Kidney epithelial cell (primary cell): ENCODE data around the gene COLGALT1. TPM values are rescaled to one million over a fixed set of nuclear protein-coding genes. Genes with fewer than 3 reads are reported as not detected.

Experiments used
- DNase-seq: peaks from one replicate; pipeline ENCODE4 v3.0.0-alpha.2; 2010; ENCODE audit warnings: low read depth
- H3K27me3 ChIP-seq: 2 replicates; pipeline ENCODE4 v1.6.0; 2011; ENCODE audit warnings: low read length; ENCODE audit not compliant: control insufficient read depth, insufficient read depth
- H3K36me3 ChIP-seq: 2 replicates; pipeline ENCODE4 v1.5.1; 2011; ENCODE audit warnings: low read length; ENCODE audit not compliant: control insufficient read depth, insufficient read depth
- H3K4me3 ChIP-seq: 2 replicates; pipeline ENCODE4 v1.5.1; 2011; ENCODE audit warnings: low read depth, mild to moderate bottlenecking, control low read depth, low read length
- total RNA-seq: library from RNA; depleted of rRNA; stranded (reverse); fragments of >200 nt; gene quantifications from 2 replicates; pipeline ENCODE4 v1.2.3, GENCODE V29; 2015
- TF ChIP-seq, protein P1 (sequence below): IDR thresholded peaks from 2 replicates; pipeline ENCODE4 v1.5.1; 2011; ENCODE audit warnings: mild to moderate bottlenecking, moderate library complexity, low read length, control low read depth, inconsistent platforms; ENCODE audit not compliant: insufficient read depth, poor library complexity, severe bottlenecking

Gene COLGALT1
- total RNA-seq, 1 donor from 2014 or later = 68.4 TPM

DNA sequence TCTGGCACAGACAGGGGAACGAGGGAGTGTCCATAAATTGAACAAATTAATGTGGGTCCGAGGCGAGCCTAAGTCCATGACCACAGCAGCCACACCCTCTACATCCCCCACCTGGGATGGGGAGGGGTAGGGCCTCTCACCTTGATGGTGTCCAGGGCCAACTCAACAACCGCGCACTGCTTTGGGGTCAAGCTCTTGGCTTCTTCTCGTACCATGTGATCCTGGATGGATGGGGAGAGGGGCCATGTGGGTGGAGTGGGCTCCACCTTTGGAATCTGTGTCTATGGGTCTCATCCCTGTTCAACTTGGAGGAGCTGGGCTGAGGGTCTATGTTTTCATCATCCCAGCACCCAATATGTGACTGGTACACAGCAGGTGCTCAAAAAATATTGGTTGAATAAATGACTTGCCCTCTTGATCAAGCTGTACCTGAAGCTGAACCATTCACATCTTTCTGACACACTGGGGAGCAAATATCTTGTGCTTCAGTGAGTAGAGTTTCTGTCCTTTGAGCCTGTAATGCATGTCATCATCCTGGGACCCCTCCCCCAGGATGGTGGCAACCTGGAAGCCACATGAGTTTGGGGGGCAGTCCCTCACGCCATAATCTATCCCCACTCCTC lies 62.9 kb downstream of the COLGALT1 start:
- no peak for DNase-seq
- H3K4me3 ChIP-seq = no peak overlapping the region
- H3K27me3 ChIP-seq = peaks cover 18% of the 10 kb centered on the region
- TF ChIP-seq, protein P1, sequence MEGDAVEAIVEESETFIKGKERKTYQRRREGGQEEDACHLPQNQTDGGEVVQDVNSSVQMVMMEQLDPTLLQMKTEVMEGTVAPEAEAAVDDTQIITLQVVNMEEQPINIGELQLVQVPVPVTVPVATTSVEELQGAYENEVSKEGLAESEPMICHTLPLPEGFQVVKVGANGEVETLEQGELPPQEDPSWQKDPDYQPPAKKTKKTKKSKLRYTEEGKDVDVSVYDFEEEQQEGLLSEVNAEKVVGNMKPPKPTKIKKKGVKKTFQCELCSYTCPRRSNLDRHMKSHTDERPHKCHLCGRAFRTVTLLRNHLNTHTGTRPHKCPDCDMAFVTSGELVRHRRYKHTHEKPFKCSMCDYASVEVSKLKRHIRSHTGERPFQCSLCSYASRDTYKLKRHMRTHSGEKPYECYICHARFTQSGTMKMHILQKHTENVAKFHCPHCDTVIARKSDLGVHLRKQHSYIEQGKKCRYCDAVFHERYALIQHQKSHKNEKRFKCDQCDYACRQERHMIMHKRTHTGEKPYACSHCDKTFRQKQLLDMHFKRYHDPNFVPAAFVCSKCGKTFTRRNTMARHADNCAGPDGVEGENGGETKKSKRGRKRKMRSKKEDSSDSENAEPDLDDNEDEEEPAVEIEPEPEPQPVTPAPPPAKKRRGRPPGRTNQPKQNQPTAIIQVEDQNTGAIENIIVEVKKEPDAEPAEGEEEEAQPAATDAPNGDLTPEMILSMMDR = no peak
- H3K36me3 ChIP-seq = no peaks in the 10 kb centered on the region

DNA sequence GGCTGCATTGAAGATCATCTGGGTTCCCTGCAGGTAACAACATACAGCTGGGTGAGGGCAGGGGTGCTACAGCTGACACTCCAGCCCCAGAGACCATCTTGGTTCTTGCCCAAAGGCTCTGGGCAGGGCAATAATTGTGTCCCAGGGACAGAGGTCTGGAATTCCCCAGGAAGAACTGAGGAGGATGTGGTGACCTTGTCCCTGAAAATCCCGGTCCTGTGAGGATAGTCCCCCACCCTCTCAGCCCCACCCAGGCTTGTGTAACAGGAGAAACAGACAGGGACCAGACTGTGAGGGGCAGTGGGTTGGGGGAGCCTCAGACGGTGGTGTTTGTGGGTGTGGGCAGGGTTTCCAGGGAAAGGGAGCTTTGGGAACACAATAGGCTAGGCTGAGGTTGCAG lies 63.5 kb downstream of the COLGALT1 start:
- Histone ChIP-seq H3K36me3 (no peaks in the 10 kb centered on the region), H3K27me3 (peaks cover 18% of the 10 kb centered on the region), H3K4me3 (no peak overlapping the region)
- no peak for DNase-seq
- TF ChIP-seq, protein P1 = no peak

DNA sequence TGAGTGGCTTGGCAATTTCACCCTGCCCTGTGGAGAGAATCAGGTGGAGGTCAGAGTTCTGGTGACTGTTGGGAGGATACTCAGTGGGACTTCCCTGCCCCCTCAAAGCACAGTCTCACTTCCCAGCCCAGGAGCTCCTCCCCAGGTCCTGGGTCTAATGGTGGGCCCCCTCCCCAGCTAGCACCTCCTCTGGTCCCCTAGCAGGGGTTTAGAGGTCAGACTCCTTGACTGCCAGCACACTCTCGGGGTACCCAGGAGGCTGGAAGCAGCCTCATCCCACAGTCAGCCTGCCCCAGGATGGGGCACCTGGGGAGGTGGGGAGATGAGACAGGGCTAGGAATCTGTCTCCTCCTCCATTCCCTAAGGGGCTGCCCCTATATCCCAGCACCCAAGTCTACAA lies 65.2 kb downstream of the COLGALT1 start:
- H3K27me3 ChIP-seq = peaks cover 15% of the 10 kb centered on the region

DNA sequence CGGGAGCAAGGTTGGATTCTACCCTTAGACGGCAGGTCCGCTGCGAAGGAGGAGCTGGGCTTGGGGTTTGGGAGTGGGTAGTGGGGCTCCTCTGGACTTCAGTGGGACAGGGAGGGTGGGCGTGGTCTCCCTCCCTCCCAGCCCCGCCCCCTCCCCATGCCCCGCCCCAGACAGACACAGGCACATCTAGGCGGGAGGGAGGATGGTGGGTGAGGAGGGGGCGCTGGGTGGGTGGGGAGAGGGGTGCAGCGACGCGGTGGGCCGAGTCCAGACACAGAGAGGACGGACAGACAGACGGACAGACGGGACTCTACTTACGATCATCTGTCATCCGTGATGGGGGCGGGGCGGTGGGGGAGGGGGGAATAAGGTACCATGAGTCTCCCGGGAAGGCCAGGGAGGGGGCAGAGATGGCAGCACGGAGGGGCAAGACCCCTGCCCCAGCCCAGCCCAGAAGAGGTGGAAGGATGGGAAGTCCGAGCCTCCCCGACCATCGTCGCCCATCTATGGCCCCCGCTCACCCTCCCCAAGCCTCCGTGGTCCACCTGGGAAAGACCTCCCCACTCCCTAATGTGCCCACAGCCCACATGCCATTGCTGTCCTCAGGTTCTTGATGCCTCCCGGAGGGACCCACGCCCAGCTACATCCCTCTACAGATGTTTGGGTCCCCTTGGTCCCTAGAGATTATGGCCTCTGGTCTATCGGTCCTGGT lies 67.9 kb downstream of the COLGALT1 start:
- H3K27me3 ChIP-seq = peaks cover under 1% of the 10 kb centered on the region
- H3K4me3 ChIP-seq = no peak overlapping the region
- H3K36me3 ChIP-seq = no peaks in the 10 kb centered on the region
- TF ChIP-seq, protein P1 = no peak
- DNase-seq = no peak

More for the DNA sequence above, 65.2 kb downstream of the COLGALT1 start:
- no peak for DNase-seq
- Histone ChIP-seq H3K4me3 (no peak overlapping the region), H3K36me3 (no peaks in the 10 kb centered on the region)
- TF ChIP-seq, protein P1 = no peak

DNA sequence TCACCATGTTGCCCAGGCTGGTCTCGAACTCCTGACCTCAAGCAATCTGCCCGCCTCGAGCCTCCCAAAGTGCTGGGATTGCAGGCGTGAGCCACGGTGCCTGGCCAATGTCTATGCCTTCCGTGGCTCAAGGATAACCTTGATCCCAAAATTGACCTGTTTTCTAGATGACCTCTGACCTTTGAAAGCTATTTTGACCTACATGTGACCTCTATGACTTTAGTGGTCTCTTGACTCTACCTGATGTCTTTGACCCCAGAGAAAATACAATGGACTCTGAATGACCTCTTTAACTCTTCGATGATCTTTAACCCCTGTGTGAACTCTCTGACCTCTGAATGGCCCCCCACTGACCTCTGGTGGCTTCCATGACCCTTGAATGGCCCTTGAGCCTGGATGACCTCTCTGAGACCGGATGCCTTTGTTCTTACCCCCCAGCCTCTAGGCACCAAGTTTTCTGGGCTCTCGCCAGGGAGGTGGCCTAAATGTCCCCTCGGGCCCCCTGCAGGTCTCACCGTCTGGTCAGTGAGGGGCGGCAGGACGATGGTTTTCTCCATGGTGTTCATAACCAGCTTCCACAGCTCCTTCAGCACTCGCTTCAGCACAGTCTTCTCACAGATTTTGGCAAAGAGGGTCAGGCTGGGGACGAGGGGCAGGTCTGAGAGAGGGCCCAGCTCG lies 69.0 kb downstream of the COLGALT1 start:
- TF ChIP-seq, protein P1 = no peak
- Histone ChIP-seq H3K36me3 (no peaks in the 10 kb centered on the region), H3K27me3 (no peaks in the 10 kb centered on the region), H3K4me3 (no peak overlapping the region)
- no peak for DNase-seq

DNA sequence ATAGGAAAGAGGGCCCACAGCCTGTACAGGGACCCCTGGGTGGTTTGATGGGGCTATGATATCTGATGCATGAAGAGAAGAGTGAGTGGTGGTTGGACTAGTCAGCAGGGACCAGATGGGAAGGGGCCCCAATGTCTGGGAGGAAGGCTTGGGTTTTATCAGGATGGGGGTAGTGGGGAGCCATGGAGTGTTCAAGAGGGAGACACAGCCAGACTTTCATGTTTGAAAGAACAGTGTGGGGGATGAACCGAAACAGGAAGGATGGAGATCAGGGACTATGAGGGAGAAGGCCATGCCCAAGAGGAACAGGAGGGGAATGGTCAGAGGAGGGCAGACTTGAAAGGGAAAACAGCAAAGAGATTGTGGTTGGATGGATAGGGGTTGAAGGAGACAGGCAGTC lies 69.6 kb downstream of the COLGALT1 start:
- Histone ChIP-seq H3K27me3 (no peaks in the 10 kb centered on the region), H3K4me3 (no peak overlapping the region), H3K36me3 (no peaks in the 10 kb centered on the region)
- TF ChIP-seq, protein P1 = no peak
- DNase-seq = no peak
